Upper lobe of left lung (tissue), 6 donors: ENCODE results near the gene LBH. TPM values are rescaled to one million over a fixed set of nuclear protein-coding genes. Genes with fewer than 3 reads are reported as not detected.

Experiments
- ATAC-seq, 2 donors: fragments of 200-7000 bp; cut with Tn5 transposase; one replicate each; pipeline ENCODE4 v1.9.1; 2022; ENCODE audit warnings: mild to moderate bottlenecking in 2 of 2, moderate library complexity in 2 of 2; ENCODE audit not compliant: low FRiP score in 2 of 2
- DNase-seq, 2 donors: peaks; one replicate each; pipeline ENCODE4 v3.0.0-alpha.2; 2019 to 2020
- H3K27ac ChIP-seq, 4 donors: fragments of 200-600 bp; sonication (generic); one replicate each; pipeline ENCODE4 v1.5.1; 2016 to 2019
- H3K27me3 ChIP-seq, 4 donors: fragments of 200-600 bp; sonication (generic); one replicate each; pipeline ENCODE4 v1.5.1; 2017 to 2019
- H3K36me3 ChIP-seq, 4 donors: fragments of 200-600 bp; sonication (generic); one replicate each; pipeline ENCODE4 v1.5.1; 2016 to 2019
- H3K4me1 ChIP-seq, 4 donors: fragments of 200-600 bp; sonication (generic); one replicate each; pipeline ENCODE4 v1.5.1; 2018 to 2019
- H3K4me3 ChIP-seq, 4 donors: fragments of 200-600 bp; sonication (generic); one replicate each; pipeline ENCODE4 v1.5.1; 2017 to 2019; ENCODE audit warnings: mild to moderate bottlenecking in 2 of 4, moderate library complexity in 1 of 4
- H3K9me3 ChIP-seq, 4 donors: fragments of 200-600 bp; sonication (generic); one replicate each; pipeline ENCODE4 v1.5.1; 2018 to 2019
- EP300 ChIP-seq, 4 donors: sonication (generic); formaldehyde crosslinking; IDR thresholded peaks; one replicate each; pipeline ENCODE4 v1.5.1; 2017; ENCODE audit warnings: antibody characterized with exemption in 4 of 4, control low read depth in 2 of 4
- POLR2A ChIP-seq, 4 donors: fragments of 450-650 bp; IDR thresholded peaks; one replicate each; pipeline ENCODE4 v1.5.1; 2016 to 2017; ENCODE audit warnings: antibody characterized with exemption in 4 of 4, mild to moderate bottlenecking in 2 of 4
- POLR2AphosphoS5 ChIP-seq, 2 donors: sonication (generic); formaldehyde crosslinking; IDR thresholded peaks; one replicate each; pipeline ENCODE4 v1.5.1; 2017; ENCODE audit warnings: antibody characterized with exemption in 2 of 2
- WGBS, 2 donors: methylation state at CpG; one replicate each; pipeline ENCODE4 v1.1.5; 2017 to 2018; 5-methylcytosine and 5-hydroxymethylcytosine counted together
- small RNA-seq, 4 donors: library from RNA; depleted of rRNA; stranded (forward); fragments of <200 nt; gene quantifications; one replicate each; pipeline ENCODE3, GENCODE V24; 2016
- total RNA-seq, 6 donors: library from RNA; depleted of rRNA in 4 of 6; stranded (reverse); fragments of >200 nt in 4 of 6; gene quantifications; one replicate each; pipeline versions ENCODE4 v1.1.0 to v1.2.1, GENCODE V29; 2016 to 2021
- TF ChIP-seq, protein P1 (sequence below), 6 experiments: fragments of 450-650 bp in 4 of 6; fragments of 200-600 bp in 2 of 6; sonication (generic) in 2 of 6; IDR thresholded peaks; one replicate each; pipeline ENCODE4 v1.5.1; 2016 to 2019; ENCODE audit warnings: antibody characterized with exemption in 6 of 6
- donor health status: DM: no; HTN: no; CAD: no; lungs with moderate emphysema.
- donor health status: DM: no; HTN: yes; CAD: no; lungs with severe emphysema.

LBH gene
- total RNA-seq, 6 donors from 2014 or later: 45.6 to 270 (median 154) TPM

DNA sequence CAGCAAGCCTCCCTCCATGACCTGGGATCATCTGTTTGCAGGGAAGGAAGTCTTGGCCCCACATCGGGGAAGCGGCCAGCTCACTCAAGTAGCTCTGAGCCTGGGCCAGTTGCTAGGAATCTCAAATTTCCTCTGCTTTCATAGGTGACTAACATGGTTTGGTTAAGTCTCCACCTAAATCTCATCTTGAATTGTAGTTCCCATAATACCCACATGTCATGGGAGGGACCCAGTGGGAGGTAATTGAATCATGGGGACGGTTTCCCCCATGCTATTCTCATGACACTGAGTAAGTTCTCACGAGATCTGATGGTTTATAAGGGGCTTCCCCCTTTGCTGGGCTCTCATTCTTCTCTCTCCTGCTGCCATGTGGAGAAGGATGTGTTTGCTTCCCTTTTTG is 75.2 kb downstream of the LBH start:
- TF ChIP-seq, protein P1, sequence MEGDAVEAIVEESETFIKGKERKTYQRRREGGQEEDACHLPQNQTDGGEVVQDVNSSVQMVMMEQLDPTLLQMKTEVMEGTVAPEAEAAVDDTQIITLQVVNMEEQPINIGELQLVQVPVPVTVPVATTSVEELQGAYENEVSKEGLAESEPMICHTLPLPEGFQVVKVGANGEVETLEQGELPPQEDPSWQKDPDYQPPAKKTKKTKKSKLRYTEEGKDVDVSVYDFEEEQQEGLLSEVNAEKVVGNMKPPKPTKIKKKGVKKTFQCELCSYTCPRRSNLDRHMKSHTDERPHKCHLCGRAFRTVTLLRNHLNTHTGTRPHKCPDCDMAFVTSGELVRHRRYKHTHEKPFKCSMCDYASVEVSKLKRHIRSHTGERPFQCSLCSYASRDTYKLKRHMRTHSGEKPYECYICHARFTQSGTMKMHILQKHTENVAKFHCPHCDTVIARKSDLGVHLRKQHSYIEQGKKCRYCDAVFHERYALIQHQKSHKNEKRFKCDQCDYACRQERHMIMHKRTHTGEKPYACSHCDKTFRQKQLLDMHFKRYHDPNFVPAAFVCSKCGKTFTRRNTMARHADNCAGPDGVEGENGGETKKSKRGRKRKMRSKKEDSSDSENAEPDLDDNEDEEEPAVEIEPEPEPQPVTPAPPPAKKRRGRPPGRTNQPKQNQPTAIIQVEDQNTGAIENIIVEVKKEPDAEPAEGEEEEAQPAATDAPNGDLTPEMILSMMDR (IDR thresholded peaks at IDR 0.05): no peak
- TF ChIP-seq POLR2AphosphoS5 (IDR thresholded peaks at IDR 0.05) (no peak), POLR2A (IDR thresholded peaks at IDR 0.05) (no peak), EP300 (IDR thresholded peaks at IDR 0.05) (no peak)
- WGBS, 2 donors: 91 to 98% methylated on average over 4 of the region's 4 CpGs
- H3K27me3 ChIP-seq: no peaks in the 10 kb centered on the region
- no peaks in the 10 kb centered on the region for H3K9me3 ChIP-seq
- no peaks in the 10 kb centered on the region for H3K36me3 ChIP-seq
- H3K4me1 ChIP-seq: peaks cover 0 to under 1% (median 0%) of the 10 kb centered on the region in 4 donors
- no peak for DNase-seq
- H3K4me3 ChIP-seq: no peak overlapping the region
- no peak overlapping the region for H3K27ac ChIP-seq
- no peak for ATAC-seq

DNA sequence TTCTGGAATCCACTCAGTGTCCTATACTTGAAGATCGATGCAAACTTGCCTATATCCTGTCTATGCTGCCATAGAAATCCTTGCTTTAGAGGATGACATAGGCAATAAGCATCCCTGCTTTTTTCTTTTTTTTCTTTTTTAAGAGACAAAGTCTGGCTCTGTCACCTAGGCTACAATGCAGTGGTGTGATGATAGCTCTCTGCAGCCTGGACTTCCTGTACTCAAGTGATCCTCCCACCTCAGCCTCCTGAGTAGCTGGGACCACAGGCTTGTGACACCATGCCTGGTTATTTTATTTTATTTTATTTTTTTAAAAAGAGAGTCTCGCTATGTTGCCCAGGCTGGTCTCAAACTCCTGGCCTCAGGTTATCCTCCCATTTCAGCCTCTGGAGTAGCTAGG is 76.9 kb downstream of the LBH start:
- ATAC-seq: no peak
- no peak for TF ChIP-seq POLR2A (IDR thresholded peaks at IDR 0.05)
- TF ChIP-seq POLR2AphosphoS5 (IDR thresholded peaks at IDR 0.05): no peak
- H3K4me1 ChIP-seq: no peaks in the 10 kb centered on the region

More for the DNA sequence above, 76.9 kb downstream of the LBH start:
- no peaks in the 10 kb centered on the region for H3K9me3 ChIP-seq
- H3K36me3 ChIP-seq: no peaks in the 10 kb centered on the region
- H3K27me3 ChIP-seq: no peaks in the 10 kb centered on the region
- H3K27ac ChIP-seq: no peak overlapping the region
- 92 to 98% methylated on average over 2 of the region's 2 CpGs for WGBS, 2 donors
- H3K4me3 ChIP-seq: no peak overlapping the region
- no peak for DNase-seq

Small RNA genes within 50 kb of the gene (small RNA-seq; reads per million reads assigned to genes)
- 0 reads per million in 4 donors for gene SNORA10B

Other genes with a start within 250 kb of the LBH start
- gene YPEL5, start 84.5 kb upstream of the LBH start, total RNA-seq: 100 to 1,000 TPM in 2 of 6 donors, 10 to 100 TPM in 4; 51.9 to 107 (median 85.8) TPM
- gene LCLAT1, start 215.7 kb downstream of the LBH start, total RNA-seq: 10 to 100 TPM in 4 of 6 donors, 1 to 10 TPM in 2; 7.0 to 21.9 (median 12.4) TPM